Breast epithelium (tissue), 3 donors: Measurements from ENCODE around the gene TRERF1.

Source experiments
- CTCF ChIP-seq, 3 donors: fragments of 450-650 bp; IDR thresholded peaks; one replicate each; pipeline ENCODE4 v1.5.1; 2016 to 2017; ENCODE audit warnings: antibody characterized with exemption in 3 of 3, mild to moderate bottlenecking in 3 of 3, moderate library complexity in 3 of 3
- POLR2A ChIP-seq: fragments of 450-650 bp; IDR thresholded peaks from one replicate; pipeline ENCODE4 v1.6.1; 2016; ENCODE audit warnings: antibody characterized with exemption, mild to moderate bottlenecking, moderate library complexity
- POLR2AphosphoS5 ChIP-seq, 3 donors: sonication (generic); formaldehyde crosslinking; IDR thresholded peaks; one replicate each; pipeline ENCODE4 v1.6.1; 2017; ENCODE audit warnings: antibody characterized with exemption in 3 of 3

GRCh38 chr6:42316981-42317380, 134.7 kb downstream of the TRERF1 start:
- TF ChIP-seq POLR2A: no peak
- TF ChIP-seq CTCF (IDR thresholded peaks at IDR 0.05): no peak
- no peak for TF ChIP-seq POLR2AphosphoS5 (IDR thresholded peaks at IDR 0.05)
